H1 (cell line): Measurements from ENCODE around the gene DOCK8. TPM values are rescaled to one million over a fixed set of nuclear protein-coding genes. Genes with fewer than 3 reads are reported as not detected.
A peak's percentile ranks its signal among the peaks of the same experiment; 100 is the strongest.

Source experiments
- CTCF ChIA-PET: fragments of 300-600 bp; sonication (Branson Sonifier 250); formaldehyde crosslinking; loops from one replicate; lab custom pipeline; 2021; ENCODE audit not compliant: partially characterized antibody; lab: Charles Lee
- POLR2A ChIA-PET: fragments of 300-600 bp; sonication (Branson Sonifier 250); formaldehyde crosslinking; loops from one replicate; lab custom pipeline; 2021; ENCODE audit warnings: inconsistent platforms; ENCODE audit not compliant: partially characterized antibody; lab: Charles Lee
- DNase-seq, 2 experiments: peaks; one replicate each; pipeline versions ENCODE4 v3.0.0 to v3.0.0-alpha.2; 2010 to 2022; ENCODE audit warnings: low spot score in 2 of 2, low read depth in 1 of 2, mixed read lengths in 1 of 2
- FAIRE-seq: peaks from 2 replicates; lab custom pipeline; 2011; peaks lifted over from hg19 to GRCh38; lab: Jason Lieb, UNC
- H2AFZ ChIP-seq: 2 replicates; pipeline ENCODE4 v1.8.1; 2012; ENCODE audit warnings: low read length, inconsistent platforms
- H2AK5ac ChIP-seq: 2 replicates; pipeline ENCODE4 v1.6.1; 2013; ENCODE audit warnings: low read depth, low read length
- H2BK120ac ChIP-seq: replicated peaks from 2 replicates; pipeline ENCODE3; 2013; ENCODE audit warnings: low read depth, low read length, inconsistent platforms
- H2BK12ac ChIP-seq: 2 replicates; pipeline ENCODE4 v1.6.1; 2013; ENCODE audit warnings: low read depth, low read length
- H2BK15ac ChIP-seq: 2 replicates; pipeline ENCODE4 v1.6.1; 2013; ENCODE audit warnings: low read length
- H2BK20ac ChIP-seq: 2 replicates; pipeline ENCODE4 v1.6.1; 2013; ENCODE audit warnings: low read length
- H2BK5ac ChIP-seq: 2 replicates; pipeline ENCODE4 v1.6.1; 2013; ENCODE audit warnings: low read depth, low read length
- H3K14ac ChIP-seq: 2 replicates; pipeline ENCODE4 v1.6.1; 2013; ENCODE audit warnings: inconsistent platforms; ENCODE audit not compliant: insufficient read length
- H3K18ac ChIP-seq: 2 replicates; pipeline ENCODE4 v1.6.1; 2013; ENCODE audit warnings: low read length; ENCODE audit errors: extremely low read depth
- H3K23ac ChIP-seq: 2 replicates; pipeline ENCODE4 v1.6.1; 2013; ENCODE audit warnings: inconsistent platforms; ENCODE audit not compliant: insufficient read length
- H3K23me2 ChIP-seq: 2 replicates; pipeline ENCODE4 v1.6.1; 2013; ENCODE audit warnings: low read depth, low read length
- H3K27ac ChIP-seq: 2 replicates; pipeline ENCODE4 v1.6.1; 2011; ENCODE audit warnings: low read depth, low read length, inconsistent platforms
- H3K27me3 ChIP-seq, 4 experiments: replicated peaks in 1 of 4; 1 replicate in 1 of 4; 2 replicates in 3 of 4; pipeline versions ENCODE4 v1.6.1 to v1.8.1; 2011 to 2013; ENCODE audit warnings: low read length in 3 of 4, mild to moderate bottlenecking in 3 of 4, inconsistent platforms in 2 of 4, mixed read lengths in 2 of 4, moderate library complexity in 1 of 4; ENCODE audit not compliant: control insufficient read depth in 3 of 4, insufficient read depth in 3 of 4; ENCODE audit errors: extremely low read depth in 1 of 4
- H3K36me3 ChIP-seq, 4 experiments: 2 replicates each; pipeline versions ENCODE4 v1.6.1 to v1.8.1; 2011 to 2013; ENCODE audit warnings: mild to moderate bottlenecking in 4 of 4, low read length in 3 of 4, moderate library complexity in 2 of 4, control low read depth in 1 of 4, inconsistent platforms in 1 of 4; ENCODE audit not compliant: insufficient read depth in 4 of 4, control insufficient read depth in 2 of 4
- H3K4ac ChIP-seq: replicated peaks from 2 replicates; pipeline ENCODE3; 2013; ENCODE audit warnings: low read length, low read depth, mixed read lengths, inconsistent platforms; ENCODE audit not compliant: insufficient read length
- H3K4me1 ChIP-seq, 4 experiments: replicated peaks in 1 of 4; 1 replicate in 1 of 4; 2 replicates in 3 of 4; pipeline versions ENCODE4 v1.6.1 to v1.8.1; 2011 to 2013; ENCODE audit warnings: low read length in 3 of 4, inconsistent platforms in 2 of 4, mixed read lengths in 1 of 4; ENCODE audit not compliant: insufficient read depth in 4 of 4, control insufficient read depth in 3 of 4
- H3K4me2 ChIP-seq, 2 experiments: 2 replicates each; pipeline versions ENCODE4 v1.6.1 to v1.8.1; 2011 to 2013; ENCODE audit warnings: low read depth in 2 of 2, low read length in 2 of 2, control low read depth in 1 of 2, inconsistent platforms in 1 of 2, mild to moderate bottlenecking in 1 of 2; ENCODE audit not compliant: insufficient read depth in 1 of 2
- H3K4me3 ChIP-seq, 4 experiments: fragments of 200-600, 300-600 bp in 1 of 4; sonication (generic), shearing (Covaris generic), sonication (Bioruptor Twin) in 1 of 4; 2 replicates each; pipeline versions ENCODE4 v1.5.1 to v1.8.1; 2011 to 2016; ENCODE audit warnings: low read length in 4 of 4, low read depth in 3 of 4, control low read depth in 2 of 4, inconsistent platforms in 2 of 4, mild to moderate bottlenecking in 2 of 4, mixed read lengths in 1 of 4, moderate library complexity in 1 of 4; ENCODE audit not compliant: insufficient read depth in 2 of 4; ENCODE audit errors: extremely low read depth in 1 of 4
- H3K56ac ChIP-seq: replicated peaks from 2 replicates; pipeline ENCODE3; 2013; ENCODE audit warnings: low read depth, mild to moderate bottlenecking, mixed read lengths, low read length, inconsistent platforms; ENCODE audit not compliant: insufficient read length
- H3K79me1 ChIP-seq: 2 replicates; pipeline ENCODE4 v1.6.1; 2013; ENCODE audit warnings: low read depth, low read length, control low read depth
- H3K79me2 ChIP-seq, 2 experiments: 2 replicates each; pipeline versions ENCODE4 v1.6.1 to v1.8.1; 2012 to 2013; ENCODE audit warnings: low read length in 2 of 2, mild to moderate bottlenecking in 2 of 2, inconsistent platforms in 1 of 2; ENCODE audit not compliant: insufficient read depth in 2 of 2, control insufficient read depth in 1 of 2
- H3K9ac ChIP-seq, 4 experiments: replicated peaks in 1 of 4; 1 replicate in 1 of 4; 2 replicates in 3 of 4; pipeline versions ENCODE4 v1.6.1 to v1.8.1; 2011 to 2013; ENCODE audit warnings: low read depth in 3 of 4, low read length in 3 of 4, control low read depth in 2 of 4, mild to moderate bottlenecking in 2 of 4, moderate library complexity in 2 of 4, inconsistent platforms in 1 of 4; ENCODE audit errors: extremely low read depth in 1 of 4
- H3K9me3 ChIP-seq, 2 experiments: 2 replicates each; pipeline versions ENCODE4 v1.6.1 to v1.8.1; 2012 to 2013; ENCODE audit warnings: mild to moderate bottlenecking in 2 of 2, moderate library complexity in 2 of 2, control low read depth in 1 of 2, inconsistent platforms in 1 of 2, low read depth in 1 of 2, low read length in 1 of 2, mixed read lengths in 1 of 2; ENCODE audit not compliant: insufficient read depth in 2 of 2
- H4K20me1 ChIP-seq, 2 experiments: replicated peaks in 1 of 2; 2 replicates each; pipeline versions ENCODE3 to v1.8.1; 2011 to 2013; ENCODE audit warnings: inconsistent platforms in 2 of 2, low read length in 2 of 2, mild to moderate bottlenecking in 1 of 2; ENCODE audit not compliant: insufficient read depth in 2 of 2, control insufficient read depth in 1 of 2
- H4K5ac ChIP-seq: 2 replicates; pipeline ENCODE4 v1.6.1; 2013; ENCODE audit warnings: low read length, low read depth, mixed read lengths, inconsistent platforms; ENCODE audit not compliant: insufficient read length
- H4K8ac ChIP-seq: 2 replicates; pipeline ENCODE4 v1.8.0; 2013; ENCODE audit warnings: mild to moderate bottlenecking, moderate library complexity, low read length, inconsistent platforms; ENCODE audit not compliant: insufficient read depth; ENCODE audit errors: extremely low read depth
- H4K91ac ChIP-seq: replicated peaks from 2 replicates; pipeline ENCODE3; 2013; ENCODE audit warnings: low read length, mixed read lengths, inconsistent platforms; ENCODE audit not compliant: insufficient read length
- BACH1 ChIP-seq: IDR thresholded peaks from 2 replicates; pipeline ENCODE4 v1.6.1; 2012; ENCODE audit warnings: low read length, improper control_type of control experiment
- PHF8 ChIP-seq: fragments of 200-600 bp; sonication (generic); conservative IDR thresholded peaks from 2 replicates; pipeline ENCODE4 v1.7.1; 2012; ENCODE audit warnings: low read depth, mild to moderate bottlenecking, inconsistent platforms, low read length, moderate library complexity
- RAD21 ChIP-seq, 2 experiments: IDR thresholded peaks in 1 of 2; conservative IDR thresholded peaks in 1 of 2; 2 replicates each; pipeline ENCODE4 v1.6.1; 2011; ENCODE audit warnings: low read depth in 2 of 2, low read length in 2 of 2, improper control_type of control experiment in 1 of 2, inconsistent platforms in 1 of 2, mild to moderate bottlenecking in 1 of 2, moderate library complexity in 1 of 2
- SP2 ChIP-seq: IDR thresholded peaks from 2 replicates; pipeline ENCODE4 v1.6.1; 2012; ENCODE audit warnings: mild to moderate bottlenecking, low read length, inconsistent platforms
- SRF ChIP-seq: IDR thresholded peaks from 2 replicates; pipeline ENCODE4 v1.6.1; 2011; ENCODE audit warnings: mild to moderate bottlenecking, low read depth, low read length, moderate library complexity
- TAF7 ChIP-seq: optimal IDR thresholded peaks from 2 replicates; pipeline ENCODE3; 2011; ENCODE audit warnings: low read depth, mild to moderate bottlenecking, inconsistent platforms, low read length, moderate library complexity, borderline replicate concordance
- TBP ChIP-seq: IDR thresholded peaks from 2 replicates; pipeline ENCODE4 v1.6.1; 2011; ENCODE audit warnings: low read depth, low read length, improper control_type of control experiment
- WGBS, 2 experiments: shearing (Covaris generic) in 1 of 2; methylation state at CpG; one replicate each; pipeline versions ENCODE4 v1.1.6 to v1.1.7; 2013 to 2015; ENCODE audit warnings: low lambda C conversion rate in 2 of 2, mixed read lengths in 2 of 2, inconsistent platforms in 1 of 2, low coverage in 1 of 2, missing lambda C conversion rate in 1 of 2; ENCODE audit not compliant: insufficient replicate concordance in 2 of 2, insufficient coverage in 1 of 2, insufficient read length in 1 of 2; ENCODE audit errors: extremely low coverage in 1 of 2, missing lambda C conversion rate in 1 of 2; 5-methylcytosine and 5-hydroxymethylcytosine counted together
- polyA plus RNA-seq, 7 experiments: library from polyadenylated mRNA; depleted of rRNA in 3 of 7; stranded (reverse) in 5 of 7; unstranded in 2 of 7; fragments of >200 nt in 5 of 7; fragments of 200-250 nt in 2 of 7; gene quantifications; 1 replicate in 5 of 7; 2 replicates in 1 of 7; 4 replicates in 1 of 7; pipeline versions ENCODE4 v1.2.1 to v1.2.3, GENCODE V29; 2011 to 2013; ENCODE audit warnings: missing spikeins in 2 of 7, mixed read lengths in 2 of 7
- total RNA-seq: library from RNA; stranded (reverse); fragmentation: NEBNext Ultra II Directional; extraction: Animal tissue kit (Norgen Biotek cat#: 25700); gene quantifications from 2 replicates; pipeline ENCODE4 v1.2.1, GENCODE V29; 2021

The DOCK8 gene
- total and polyA plus RNA-seq, 2 of the 8 experiments (the other 6 are each of a cell fraction or from before 2014, with no cell fraction given): 0.57 to 2.0 TPM

GRCh38 chr9:406886-407654, 192.4 kb downstream of the DOCK8 start:
- FAIRE-seq (no peak), DNase-seq (no peak)
- H3K4me1 ChIP-seq: peaks cover 0 to 4% (median under 1%) of the 10 kb centered on the region in 4 experiments; a peak in 3 of 7 replicates
- no peak for TF ChIP-seq SRF
- no peak for TF ChIP-seq PHF8
- TF ChIP-seq RAD21 (IDR thresholded peaks at IDR 0.05 in 1 of 2, conservative IDR thresholded peaks at IDR 0.05 in 1 of 2; ENCODE audit: low read depth in 2 of 2, low read length in 2 of 2): peak; percentile 35 to 51; a peak in 3 of 4 replicates
- no peak for TF ChIP-seq TBP
- TF ChIP-seq BACH1: no peak
- no peak for TF ChIP-seq SP2
- TF ChIP-seq TAF7: no peak
- no peak overlapping the region for H4K91ac ChIP-seq
- no peak overlapping the region for H4K5ac ChIP-seq
- no peaks in the 10 kb centered on the region for H3K27me3 ChIP-seq
- WGBS, 2 experiments: 94% methylated on average over 7 of the region's 7 CpGs; no CpG with 5 or more reads in 1 of the 2 experiments
- H3K27ac ChIP-seq: no peak overlapping the region
- H3K4me3 ChIP-seq: no peak overlapping the region
- H3K23me2 ChIP-seq: no peaks in the 10 kb centered on the region
- H3K4ac ChIP-seq: no peak overlapping the region
- no peak overlapping the region for H3K9ac ChIP-seq
- H3K14ac ChIP-seq: no peak overlapping the region
- H2BK12ac ChIP-seq: no peak overlapping the region
- no peaks in the 10 kb centered on the region for H3K79me1 ChIP-seq
- no peak overlapping the region for H2BK15ac ChIP-seq
- no peak overlapping the region for H4K8ac ChIP-seq
- H2AK5ac ChIP-seq: no peak overlapping the region
- no peaks in the 10 kb centered on the region for H4K20me1 ChIP-seq
- no peak overlapping the region for H2AFZ ChIP-seq
- H3K23ac ChIP-seq: no peak overlapping the region
- CTCF ChIA-PET: interaction anchor here (0.6 to 2.1 kb wide), 3 partner anchors 23 to 73 kb away, joined by 3 to 5 read pairs (median 3); no protein-coding TSS in a partner anchor
- no peak overlapping the region for H3K56ac ChIP-seq
- no peaks in the 10 kb centered on the region for H3K36me3 ChIP-seq
- POLR2A ChIA-PET: interaction anchor here (0.6 kb wide), 1 partner anchor 98 kb away, joined by 3 read pairs; the partner anchor contains the start of gene KANK1
- no peak overlapping the region for H3K4me2 ChIP-seq
- no peak overlapping the region for H2BK20ac ChIP-seq
- no peak overlapping the region for H2BK5ac ChIP-seq
- H3K79me2 ChIP-seq: no peaks in the 10 kb centered on the region
- H2BK120ac ChIP-seq: no peak overlapping the region
- H3K18ac ChIP-seq: no peak overlapping the region
- no peaks in the 10 kb centered on the region for H3K9me3 ChIP-seq
